Measurements from ENCODE around the gene PIK3CB. TPM values are rescaled to one million over a fixed set of nuclear protein-coding genes. Genes with fewer than 3 reads are reported as not detected.

Gene PIK3CB
- total RNA-seq, 1 experiment from 2014 or later = 35.6 TPM

GRCh38 chr3:138609898-138610266 is 224.8 kb downstream of the PIK3CB start:
- H2BK12ac ChIP-seq (ENCODE audit: insufficient read length, low read depth, low read length) = no peak overlapping the region
- no CpG with 5 or more reads among the region's 6 CpGs for WGBS (ENCODE audit: extremely low coverage, insufficient read length, low lambda C conversion rate)
- Mint-ChIP-seq H3K4me1 (peaks cover 8 to 12% of the 10 kb centered on the region in 2 experiments), H3K4me3 (peak overlapping the region; percentile 79 to 82), H3K27ac (no peak overlapping the region), H3K27me3 (ENCODE audit: low read depth) (peaks cover 14% of the 10 kb centered on the region), H3K36me3 (ENCODE audit: insufficient read depth in 1 of 3, low read depth in 3 of 3) (peaks cover 0 to 2% (median 2%) of the 10 kb centered on the region in 3 experiments; a peak in 3 of 7 replicates), H3K9me3 (peaks cover 0 to 2% of the 10 kb centered on the region in 2 experiments; a peak in 1 of 5 replicates)
- H3K27me3 ChIP-seq (ENCODE audit: insufficient read depth, low read length) = no peaks in the 10 kb centered on the region
- no peak overlapping the region for H3K9ac ChIP-seq (ENCODE audit: extremely low read depth, insufficient read length, low read length)
- TF ChIP-seq CTCF (conservative IDR thresholded peaks at IDR 0.05) = no peak
- no peak for DNase-seq
- H4K91ac ChIP-seq (ENCODE audit: insufficient read length, low read depth, low read length) = no peak overlapping the region
- H2AFZ ChIP-seq (ENCODE audit: low read length) = no peak overlapping the region
- H4K8ac ChIP-seq (replicated peaks; ENCODE audit: insufficient read length, low read depth, low read length) = no peak overlapping the region
- no peaks in the 10 kb centered on the region for H3K79me1 ChIP-seq (ENCODE audit: insufficient read depth, low read depth, low read length, poor library complexity, severe bottlenecking)
- no peaks in the 10 kb centered on the region for H4K20me1 ChIP-seq (ENCODE audit: control insufficient read depth, insufficient read depth, insufficient read length)
- no peak overlapping the region for H3K27ac ChIP-seq (ENCODE audit: insufficient read length, low read depth, low read length)
- no peaks in the 10 kb centered on the region for H3K79me2 ChIP-seq (ENCODE audit: insufficient read depth, low read length)
- no peak overlapping the region for H4K5ac ChIP-seq (ENCODE audit: insufficient read length, low read depth, low read length)
- peak overlapping the region; percentile 51 for H2BK20ac ChIP-seq (ENCODE audit: low read depth, low read length, poor library complexity, severe bottlenecking)
- no peaks in the 10 kb centered on the region for H3K4me1 ChIP-seq (ENCODE audit: insufficient read depth, low read length)
- no peak overlapping the region for H2BK120ac ChIP-seq (ENCODE audit: low read depth, low read length, poor library complexity, severe bottlenecking)
- no peak overlapping the region for H3T11ph ChIP-seq (ENCODE audit: low read length)
- H3K9me3 ChIP-seq (ENCODE audit: control insufficient read depth, low read depth, low read length) = no peaks in the 10 kb centered on the region
- no peak overlapping the region for H3K4ac ChIP-seq (ENCODE audit: low read depth, low read length)
- H2BK5ac ChIP-seq (ENCODE audit: insufficient read length, low read length) = no peak overlapping the region
- H2AK5ac ChIP-seq (ENCODE audit: insufficient read length, low read length) = no peak overlapping the region
- H3K4me2 ChIP-seq (ENCODE audit: insufficient read depth, insufficient read length, low read length) = peak overlapping the region; percentile 54
- H2BK15ac ChIP-seq (ENCODE audit: low read depth, low read length) = no peak overlapping the region
- H3K23ac ChIP-seq (ENCODE audit: insufficient read length, low read depth, low read length) = no peak overlapping the region
- H3K56ac ChIP-seq (ENCODE audit: insufficient read length, low read depth, low read length) = no peak overlapping the region
- no peak overlapping the region for H3K18ac ChIP-seq (ENCODE audit: insufficient read length, low read depth, low read length)
- no peak overlapping the region for H3K14ac ChIP-seq (ENCODE audit: insufficient read depth, low read length)
- peaks cover 11% of the 10 kb centered on the region for H3K23me2 ChIP-seq (ENCODE audit: insufficient read length, low read depth, low read length, poor library complexity, severe bottlenecking)
